Activated CD8-positive, alpha-beta memory T cell treated with anti-CD3 and anti-CD28 coated beads for 48 hours (primary cell): ENCODE data around the gene PIP5KL1.

Experiments used
- DNase-seq, 3 experiments: peaks; one replicate each; pipeline ENCODE4 v3.0.0-alpha.2; 2020; ENCODE audit warnings: low read depth in 2 of 3, low spot score in 2 of 3

The PIP5KL1 gene

DNA sequence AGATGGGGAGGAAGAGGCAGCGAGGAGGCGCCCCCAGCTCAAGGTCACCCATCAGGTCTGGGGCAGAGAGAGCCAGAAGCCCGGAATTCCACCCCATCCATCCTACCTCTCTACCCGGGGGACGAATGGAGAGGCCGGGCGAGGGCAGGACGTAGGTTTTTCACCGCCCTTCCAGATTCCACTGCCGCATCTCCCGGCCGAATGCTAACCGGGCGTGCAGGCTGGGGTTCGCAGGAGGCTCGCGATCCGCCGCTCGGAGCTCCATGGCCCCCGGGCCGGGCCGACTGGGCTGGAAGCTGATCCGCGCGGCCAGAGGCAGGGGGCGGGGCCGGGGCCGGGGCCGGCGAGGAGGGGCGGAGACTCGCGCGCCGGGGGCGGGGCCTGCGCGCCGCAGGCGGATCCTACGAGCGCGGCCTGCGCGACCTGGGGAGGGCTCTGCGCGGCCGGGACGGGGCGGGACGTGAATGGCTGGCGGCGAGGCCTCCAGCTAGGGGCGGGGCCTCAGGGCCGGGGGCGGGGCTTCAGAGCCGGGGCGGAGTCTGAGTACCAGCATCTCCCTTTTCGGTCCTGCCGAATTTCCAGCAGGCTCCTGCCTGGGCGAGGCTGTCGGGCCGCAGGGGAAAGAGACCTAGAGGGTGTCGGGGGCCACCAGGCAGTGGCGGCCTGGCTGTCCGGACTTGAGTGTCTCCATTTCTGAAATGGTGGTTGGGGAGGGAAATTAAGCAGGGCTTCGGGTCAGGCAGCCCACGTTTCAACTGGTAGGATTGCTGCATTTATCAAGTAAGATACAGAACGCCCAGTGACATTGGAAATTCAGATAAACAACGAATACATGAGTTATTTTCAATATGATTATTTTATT lies 13.6 kb downstream of the PIP5KL1 start, which contains the start of gene ST6GALNAC4:
TSS of gene ST6GALNAC4 (minus strand) at position 322 of the 862 bp plus-strand sequence. CDS start 622 bp downstream, outside the sequence.
- DNase-seq = peak; percentile 93 to 94 (median 94)

DNA sequence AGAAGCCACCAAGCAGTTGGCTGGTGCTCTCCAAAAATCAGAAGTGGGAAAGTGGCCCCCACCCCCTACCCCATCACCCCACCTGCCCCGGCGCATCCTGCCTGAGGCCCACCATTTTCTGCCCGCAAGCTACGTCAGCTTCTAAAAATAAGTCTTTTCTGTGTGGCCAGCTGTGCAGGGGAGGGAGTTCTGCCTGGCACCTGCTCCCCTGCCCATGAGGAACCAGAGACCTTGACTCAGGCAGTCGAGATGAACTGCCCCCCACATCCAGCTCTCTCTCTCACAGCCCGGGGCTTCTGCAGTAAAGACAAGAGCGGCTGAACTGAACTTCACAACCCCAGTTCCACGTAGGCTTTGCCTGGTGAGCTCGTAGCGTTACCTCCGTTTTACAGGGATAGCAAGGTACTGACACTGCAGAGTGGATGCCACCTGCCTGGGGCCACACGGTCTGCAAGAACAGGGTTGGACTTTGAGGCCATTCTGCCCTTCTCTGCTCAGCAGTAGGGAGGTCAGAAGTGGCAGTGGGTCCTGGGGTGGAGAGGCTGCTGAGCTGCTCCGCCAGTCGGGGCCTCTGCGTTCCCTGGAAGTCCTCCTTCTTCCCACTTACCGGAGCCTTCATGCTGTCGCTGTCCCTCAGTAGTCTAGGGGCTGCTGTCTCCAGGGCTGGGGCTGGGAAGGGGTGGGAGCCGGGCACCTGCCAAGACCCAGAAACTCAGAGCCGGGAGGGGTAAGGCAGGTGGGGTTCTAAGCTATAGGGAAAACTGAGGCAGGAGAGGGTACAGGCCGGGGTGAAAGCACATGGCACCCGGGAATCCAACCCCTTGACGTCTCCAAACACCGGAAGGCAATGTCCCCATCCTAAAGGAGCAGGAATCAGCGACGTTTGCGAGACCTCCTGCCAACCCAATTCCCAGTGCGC lies 14.5 kb downstream of the PIP5KL1 start:
- no peak for DNase-seq

DNA sequence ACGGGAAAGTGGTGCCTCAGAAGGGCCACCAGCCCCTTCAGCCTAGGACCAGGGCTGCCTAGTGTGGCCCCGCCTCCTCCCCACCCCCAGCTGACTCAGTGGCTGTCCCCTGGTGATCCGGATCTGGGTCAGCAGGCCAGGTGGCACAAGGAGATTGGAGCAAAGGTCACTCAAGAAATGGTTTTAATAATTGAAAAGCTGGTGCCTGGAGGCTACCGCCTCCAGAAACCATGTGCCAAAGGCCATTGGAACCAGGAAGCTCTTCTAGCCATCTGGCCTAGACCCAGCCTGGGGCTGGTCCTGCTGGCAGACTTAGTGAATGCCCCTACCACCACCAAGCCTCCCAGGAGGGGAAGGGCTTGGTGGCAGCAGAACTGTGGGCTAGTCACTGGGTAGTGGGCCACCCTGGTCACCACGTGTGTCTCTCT lies 15.2 kb downstream of the PIP5KL1 start:
- no peak for DNase-seq

DNA sequence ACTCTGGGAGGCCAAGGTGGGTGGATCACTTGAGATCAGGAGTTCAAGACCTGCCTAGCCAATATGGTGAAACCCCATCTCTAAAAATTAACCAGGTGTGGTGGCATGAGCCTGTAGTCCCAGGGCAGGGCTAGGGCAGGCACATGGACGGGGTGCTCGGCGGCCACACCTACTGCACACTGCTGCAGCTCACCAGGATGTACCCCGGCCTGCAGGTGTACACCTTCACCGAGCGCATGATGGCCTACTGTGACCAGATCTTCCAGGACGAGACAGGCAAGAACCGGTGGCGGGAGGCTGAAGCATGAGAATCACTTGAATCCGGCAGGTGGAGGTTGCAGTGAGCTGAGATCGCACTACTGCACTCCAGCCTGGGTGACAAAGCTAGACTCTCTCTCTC lies 16.9 kb downstream of the PIP5KL1 start:
- no peak for DNase-seq

GRCh38 chr9:127912882-127913281 lies 17.7 kb downstream of the PIP5KL1 start:
- no peak for DNase-seq

GRCh38 chr9:127912296-127912695 lies 18.3 kb downstream of the PIP5KL1 start:
- DNase-seq = no peak

- no peak for DNase-seq
Measured at GRCh38 chr9:127910613-127911205, 19.9 kb downstream of the PIP5KL1 start.

DNA sequence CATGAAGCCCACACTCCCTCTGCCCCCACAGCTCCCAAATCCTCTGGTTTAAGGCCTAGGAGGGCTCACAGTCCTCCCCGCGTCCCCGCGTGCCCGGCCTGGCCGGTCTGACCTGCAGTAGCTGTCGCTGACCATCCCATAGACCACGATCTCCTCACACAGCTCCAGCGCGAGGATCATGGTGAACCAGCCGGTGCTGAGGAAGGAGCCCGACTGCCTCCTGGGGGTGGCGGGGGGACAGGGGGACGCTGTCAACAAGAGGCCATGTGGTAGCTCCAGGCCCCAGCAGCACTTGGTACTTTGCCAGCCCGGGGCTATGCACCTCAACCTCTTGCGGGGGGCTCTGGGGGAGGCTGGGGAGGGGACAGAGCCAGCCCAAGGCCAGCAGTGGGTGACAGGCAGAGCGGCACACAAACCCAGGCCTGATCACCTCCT lies 20.7 kb downstream of the PIP5KL1 start:
- DNase-seq = no peak

- no peak for DNase-seq
Measured at GRCh38 chr9:127908660-127908926, 22.0 kb downstream of the PIP5KL1 start.

- DNase-seq = no peak
Measured at GRCh38 chr9:127907867-127908659, 22.5 kb downstream of the PIP5KL1 start.

DNA sequence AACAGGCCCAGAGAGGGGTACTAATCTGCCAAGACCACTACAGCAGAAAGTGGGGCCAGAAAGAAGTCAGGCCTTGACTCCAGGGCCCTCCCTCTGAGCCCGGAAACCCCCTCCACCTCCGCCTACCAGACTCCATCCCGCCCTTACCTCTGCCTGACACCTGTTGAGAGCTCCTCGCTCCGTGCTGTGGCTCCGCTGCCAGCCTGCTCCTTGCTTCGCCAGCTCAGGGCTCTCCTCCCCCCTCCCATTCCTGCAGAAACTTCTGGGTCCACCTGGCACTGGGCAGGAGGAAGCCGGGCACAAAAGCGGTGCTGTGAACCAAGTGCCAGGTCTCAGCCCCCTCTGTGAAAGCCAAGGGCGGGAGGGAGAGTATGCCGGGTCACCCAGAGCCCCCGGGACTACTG lies 24.8 kb downstream of the PIP5KL1 start:
- DNase-seq = no peak

GRCh38 chr9:127905004-127905728 lies 25.4 kb downstream of the PIP5KL1 start:
- no peak for DNase-seq

GRCh38 chr9:127904561-127905003 lies 26.0 kb downstream of the PIP5KL1 start:
- no peak for DNase-seq

GRCh38 chr9:127903557-127904475 lies 26.8 kb downstream of the PIP5KL1 start:
- peak in 2 of 3 experiments; percentile 74 to 75 for DNase-seq

- peak in 1 of 3 experiments; percentile 42 for DNase-seq
Measured at GRCh38 chr9:127899128-127899943, 31.2 kb downstream of the PIP5KL1 start, which contains the start of gene ST6GALNAC6. ST6GALNAC6 (minus strand) TSS chr9:127899603; CDS start chr9:127897981, 1,622 bp downstream.

GRCh38 chr9:127898433-127899127 lies 32.0 kb downstream of the PIP5KL1 start:
- no peak for DNase-seq

- no peak for DNase-seq
Measured at GRCh38 chr9:127897193-127897692, 33.3 kb downstream of the PIP5KL1 start.
